Measurements from ENCODE around the gene IRAK2. TPM values are rescaled to one million over a fixed set of nuclear protein-coding genes. Genes with fewer than 3 reads are reported as not detected.
"Not testable (repeated sequence)": the region's sequence is repeated elsewhere in the genome, so short reads cannot be mapped to it uniquely, and the experiment has no call there.

IRAK2 gene
- total RNA-seq, 1 donor from 2014 or later, result 0.26 TPM

DNA sequence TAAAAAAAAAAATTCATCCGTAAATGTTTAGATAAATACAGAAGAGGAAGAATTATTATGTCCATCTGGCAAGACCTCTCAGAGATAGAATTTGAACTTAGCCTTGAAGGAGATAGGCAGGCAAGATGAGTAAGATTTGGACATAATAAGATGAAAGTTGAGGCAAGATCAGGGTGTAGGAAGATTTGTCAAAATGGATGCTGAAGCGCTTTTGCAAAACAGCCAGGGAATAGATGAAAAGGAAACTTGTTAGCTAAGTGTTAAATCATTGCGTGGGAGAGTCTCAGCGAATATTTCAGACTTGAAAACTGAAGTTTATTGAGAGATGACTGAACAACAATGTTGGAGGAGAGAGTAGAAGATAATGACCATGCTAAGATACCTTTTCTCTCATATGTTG, 42.0 kb upstream of the IRAK2 start:
- Histone ChIP-seq H3K79me2 (ENCODE audit: low read depth) (peaks cover 56% of the 10 kb centered on the region), H3K36me3 (no peaks in the 10 kb centered on the region), H3K4me1 (no peaks in the 10 kb centered on the region), H3K4me3 (no peak overlapping the region), H3K27me3 (no peaks in the 10 kb centered on the region), H3K9me3 (ENCODE audit: low read depth) (no peaks in the 10 kb centered on the region), H3F3A (ENCODE audit: low read depth) (no peaks in the 10 kb centered on the region), H3K4me2 (no peak overlapping the region), H4K20me1 (ENCODE audit: low read depth) (peaks cover 26% of the 10 kb centered on the region), H3K9ac (no peak overlapping the region), H2AFZ (replicated peaks) (no peak overlapping the region), H3K27ac (no peak overlapping the region)
- Mint-ChIP-seq H3K4me3 (no peak overlapping the region), H3K27me3 (ENCODE audit: insufficient read depth, low read depth) (peaks cover 2% of the 10 kb centered on the region), H3K27ac (no peak overlapping the region), H3K4me1 (peaks cover 2% of the 10 kb centered on the region), H3K36me3 (peaks cover 26% of the 10 kb centered on the region), H3K9me3 (no peaks in the 10 kb centered on the region)
- no peak for DNase-seq (ENCODE audit: low spot score)
- TF ChIP-seq CTCF (IDR thresholded peaks at IDR 0.05) (no peak), EZH2phosphoT487 (IDR thresholded peaks at IDR 0.05) (no peak)

GRCh38 chr3:10135872-10136271, 28.8 kb upstream of the IRAK2 start:
- not testable (repeated sequence) for H3K4me1 ChIP-seq, H3K27ac Mint-ChIP-seq

GRCh38 chr3:10136426-10137005, 28.2 kb upstream of the IRAK2 start:
- no peaks in the 10 kb centered on the region for H3K79me2 ChIP-seq (ENCODE audit: low read depth)
- no peaks in the 10 kb centered on the region for H3K9me3 ChIP-seq (ENCODE audit: low read depth)
- H3K4me1 Mint-ChIP-seq, result no peaks in the 10 kb centered on the region
- no peaks in the 10 kb centered on the region for H3K9me3 Mint-ChIP-seq
- no peak for DNase-seq (ENCODE audit: low spot score)
- peaks cover 5% of the 10 kb centered on the region for H3K27me3 Mint-ChIP-seq (ENCODE audit: insufficient read depth, low read depth)
- no peaks in the 10 kb centered on the region for H3K36me3 ChIP-seq
- H3K27ac ChIP-seq, result no peak overlapping the region
- H3K27me3 ChIP-seq, result no peaks in the 10 kb centered on the region
- no peak overlapping the region for H3K9ac ChIP-seq
- H3K27ac Mint-ChIP-seq, result no peak overlapping the region
- no peaks in the 10 kb centered on the region for H3K36me3 Mint-ChIP-seq
- no peak for TF ChIP-seq CTCF (IDR thresholded peaks at IDR 0.05)
- no peak for TF ChIP-seq EZH2phosphoT487 (IDR thresholded peaks at IDR 0.05)
- no peak for TF ChIP-seq EZH2 (IDR thresholded peaks at IDR 0.05)
- no peak overlapping the region for H3K4me3 ChIP-seq
- no peak overlapping the region for H3K4me3 Mint-ChIP-seq
- H3F3A ChIP-seq (ENCODE audit: low read depth), result no peaks in the 10 kb centered on the region
- H3K4me1 ChIP-seq, result no peaks in the 10 kb centered on the region
- H3K4me2 ChIP-seq, result no peak overlapping the region
- no peaks in the 10 kb centered on the region for H4K20me1 ChIP-seq (ENCODE audit: low read depth)
- H2AFZ ChIP-seq (replicated peaks), result no peak overlapping the region

More at GRCh38 chr3:10135872-10136271, 28.8 kb upstream of the IRAK2 start:
- not testable (repeated sequence) for H3K27me3 ChIP-seq; H3K36me3 Mint-ChIP-seq; H3F3A ChIP-seq (ENCODE audit: low read depth); H3K9me3 ChIP-seq (ENCODE audit: low read depth); H3K9ac ChIP-seq; H4K20me1 ChIP-seq (ENCODE audit: low read depth); H3K27ac ChIP-seq; H3K4me3 ChIP-seq; H3K36me3 ChIP-seq; H3K79me2 ChIP-seq (ENCODE audit: low read depth); H2AFZ ChIP-seq (replicated peaks); H3K4me2 ChIP-seq; H3K27me3 Mint-ChIP-seq (ENCODE audit: insufficient read depth, low read depth); DNase-seq (ENCODE audit: low spot score); H3K9me3 Mint-ChIP-seq; H3K4me1 Mint-ChIP-seq; H3K4me3 Mint-ChIP-seq

DNA sequence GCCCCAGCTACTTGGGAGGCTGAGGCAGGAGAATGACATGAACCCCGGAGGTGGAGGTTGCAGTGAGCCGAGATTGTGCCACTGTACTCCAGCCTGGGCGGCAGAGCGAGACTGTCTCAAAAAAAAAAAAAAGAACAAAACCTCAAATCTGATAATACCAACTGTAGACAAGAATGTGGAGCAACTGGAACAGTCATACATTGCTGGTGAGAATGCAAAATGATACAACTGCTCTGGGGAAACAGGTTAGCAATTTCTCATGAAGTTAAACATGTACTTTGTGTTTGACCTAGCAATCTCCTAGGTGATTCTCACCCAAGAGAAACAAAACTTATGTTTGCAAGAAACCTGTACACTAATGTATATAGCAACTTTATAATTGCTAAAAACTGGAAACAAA, 27.5 kb upstream of the IRAK2 start:
- Histone ChIP-seq H3K4me2 (no peak overlapping the region), H3K4me3 (no peak overlapping the region), H3K4me1 (no peaks in the 10 kb centered on the region), H3K9me3 (ENCODE audit: low read depth) (no peaks in the 10 kb centered on the region), H4K20me1 (ENCODE audit: low read depth) (no peaks in the 10 kb centered on the region), H2AFZ (replicated peaks) (no peak overlapping the region), H3K27me3 (no peaks in the 10 kb centered on the region), H3K27ac (no peak overlapping the region), H3K36me3 (no peaks in the 10 kb centered on the region), H3K9ac (no peak overlapping the region), H3F3A (ENCODE audit: low read depth) (no peaks in the 10 kb centered on the region), H3K79me2 (ENCODE audit: low read depth) (peaks cover 5% of the 10 kb centered on the region)
- H3K9me3 Mint-ChIP-seq, result no peaks in the 10 kb centered on the region
- TF ChIP-seq EZH2 (IDR thresholded peaks at IDR 0.05) (no peak), CTCF (IDR thresholded peaks at IDR 0.05) (no peak), EZH2phosphoT487 (IDR thresholded peaks at IDR 0.05) (no peak)
- no peaks in the 10 kb centered on the region for H3K36me3 Mint-ChIP-seq
- no peak overlapping the region for H3K4me3 Mint-ChIP-seq
- no peaks in the 10 kb centered on the region for H3K4me1 Mint-ChIP-seq
- no peak for DNase-seq (ENCODE audit: low spot score)
- H3K27me3 Mint-ChIP-seq (ENCODE audit: insufficient read depth, low read depth), result peaks cover 5% of the 10 kb centered on the region
- H3K27ac Mint-ChIP-seq, result no peak overlapping the region
